Astrocyte (in vitro differentiated cells and primary cell): Measurements from ENCODE around the gene BORA. TPM values are rescaled to one million over a fixed set of nuclear protein-coding genes. Genes with fewer than 3 reads are reported as not detected.
"Not testable (repeated sequence)": the region's sequence is repeated elsewhere in the genome, so short reads cannot be mapped to it uniquely, and the experiment has no call there.

Source experiments
- DNase-seq: peaks from one replicate; pipeline ENCODE4 v3.0.0-alpha.2; 2010; ENCODE audit warnings: low read depth
- FAIRE-seq: peaks from 2 replicates; lab custom pipeline; 2011; peaks lifted over from hg19 to GRCh38; lab: Jason Lieb, UNC
- H2AFZ ChIP-seq: 2 replicates; pipeline ENCODE4 v1.6.0; 2012; ENCODE audit warnings: low read depth, low read length, inconsistent platforms
- H3K27ac ChIP-seq: 2 replicates; pipeline ENCODE4 v1.5.1; 2011; ENCODE audit warnings: low read depth, low read length, inconsistent platforms
- H3K27me3 ChIP-seq: 2 replicates; pipeline ENCODE4 v1.6.0; 2011; ENCODE audit warnings: low read length, inconsistent platforms; ENCODE audit not compliant: insufficient read depth
- H3K36me3 ChIP-seq: 2 replicates; pipeline ENCODE4 v1.5.1; 2011; ENCODE audit warnings: low read length, inconsistent platforms; ENCODE audit not compliant: insufficient read depth
- H3K4me1 ChIP-seq: 2 replicates; pipeline ENCODE4 v1.5.1; 2011; ENCODE audit warnings: low read length, inconsistent platforms; ENCODE audit not compliant: insufficient read depth
- H3K4me2 ChIP-seq: 2 replicates; pipeline ENCODE4 v1.6.0; 2012; ENCODE audit warnings: low read length, inconsistent platforms
- H3K4me3 ChIP-seq: 2 replicates; pipeline ENCODE4 v1.5.1; 2011; ENCODE audit warnings: low read depth, mild to moderate bottlenecking, low read length, inconsistent platforms; ENCODE audit not compliant: insufficient read depth
- H3K79me2 ChIP-seq: 2 replicates; pipeline ENCODE4 v1.6.0; 2012; ENCODE audit warnings: mild to moderate bottlenecking, low read length, inconsistent platforms; ENCODE audit not compliant: insufficient read depth
- H3K9ac ChIP-seq: 2 replicates; pipeline ENCODE4 v1.6.0; 2012; ENCODE audit warnings: mild to moderate bottlenecking, low read length, inconsistent platforms
- H3K9me3 ChIP-seq: 2 replicates; pipeline ENCODE4 v1.5.1; 2012; ENCODE audit warnings: low read depth, mild to moderate bottlenecking, low read length, inconsistent platforms; ENCODE audit not compliant: insufficient read depth
- H4K20me1 ChIP-seq: 2 replicates; pipeline ENCODE4 v1.6.0; 2012; ENCODE audit warnings: low read length, inconsistent platforms; ENCODE audit not compliant: insufficient read depth
- H3K27ac Mint-ChIP-seq: one replicate; pipeline ENCODE4 v1.8.0; 2021; ENCODE audit warnings: mild to moderate bottlenecking, mixed read lengths; ENCODE audit not compliant: unreplicated experiment
- H3K27me3 Mint-ChIP-seq: one replicate; pipeline ENCODE4 v1.8.0; 2021; ENCODE audit warnings: low read depth, mixed read lengths; ENCODE audit not compliant: unreplicated experiment
- H3K36me3 Mint-ChIP-seq: one replicate; pipeline ENCODE4 v1.8.0; 2021; ENCODE audit warnings: low read depth, mixed read lengths; ENCODE audit not compliant: unreplicated experiment
- H3K4me1 Mint-ChIP-seq: one replicate; pipeline ENCODE4 v1.8.0; 2021; ENCODE audit warnings: low read depth, mixed read lengths; ENCODE audit not compliant: unreplicated experiment
- H3K4me3 Mint-ChIP-seq: one replicate; pipeline ENCODE4 v1.8.0; 2021; ENCODE audit warnings: mild to moderate bottlenecking, moderate library complexity, mixed read lengths; ENCODE audit not compliant: unreplicated experiment
- H3K9me3 Mint-ChIP-seq: one replicate; pipeline ENCODE4 v1.8.0; 2021; ENCODE audit warnings: mild to moderate bottlenecking, mixed read lengths; ENCODE audit not compliant: unreplicated experiment
- EZH2 ChIP-seq: IDR thresholded peaks from 2 replicates; pipeline ENCODE4 v1.6.1; 2012; ENCODE audit warnings: mild to moderate bottlenecking, low read length, inconsistent platforms; ENCODE audit not compliant: insufficient read depth
- total RNA-seq: library from RNA; stranded (reverse); gene quantifications from 2 replicates; pipeline ENCODE4 v1.2.1, GENCODE V29; 2021
- TF ChIP-seq, protein P1 (sequence below): IDR thresholded peaks from 2 replicates; pipeline ENCODE4 v1.5.1; 2011; ENCODE audit warnings: low read depth, mild to moderate bottlenecking, inconsistent platforms, low read length, moderate library complexity; ENCODE audit not compliant: insufficient read depth

The BORA gene
- total RNA-seq, 1 donor from 2014 or later, result 4.8 TPM

DNA sequence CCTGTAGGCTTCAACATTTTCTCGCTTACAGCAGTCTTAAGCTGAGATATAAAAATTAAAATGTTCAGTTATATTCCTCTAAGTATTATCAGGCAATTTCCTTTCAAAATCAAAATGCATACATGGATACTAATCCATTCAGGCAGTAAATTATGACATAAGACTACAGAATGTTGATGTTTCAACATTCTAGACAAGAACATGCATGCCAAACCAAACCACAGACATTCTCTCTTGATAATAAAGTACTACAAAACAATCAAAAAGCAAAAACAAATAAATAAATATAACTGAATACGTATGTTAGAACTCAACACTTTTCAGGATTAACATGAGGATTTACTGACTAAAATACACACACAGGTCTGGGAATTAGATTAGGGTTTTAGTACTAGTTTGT, 46.3 kb downstream of the BORA start:
- no peak overlapping the region for H3K4me3 ChIP-seq
- H3K27ac ChIP-seq, result no peak overlapping the region
- no peaks in the 10 kb centered on the region for H3K4me1 ChIP-seq
- no peak overlapping the region for H2AFZ ChIP-seq
- peaks cover 2% of the 10 kb centered on the region for H3K36me3 Mint-ChIP-seq
- H3K4me3 Mint-ChIP-seq, result no peak overlapping the region
- no peaks in the 10 kb centered on the region for H3K9me3 Mint-ChIP-seq
- H3K27ac Mint-ChIP-seq, result no peak overlapping the region
- no peak overlapping the region for H3K4me2 ChIP-seq
- no peak for TF ChIP-seq EZH2
- TF ChIP-seq, protein P1, sequence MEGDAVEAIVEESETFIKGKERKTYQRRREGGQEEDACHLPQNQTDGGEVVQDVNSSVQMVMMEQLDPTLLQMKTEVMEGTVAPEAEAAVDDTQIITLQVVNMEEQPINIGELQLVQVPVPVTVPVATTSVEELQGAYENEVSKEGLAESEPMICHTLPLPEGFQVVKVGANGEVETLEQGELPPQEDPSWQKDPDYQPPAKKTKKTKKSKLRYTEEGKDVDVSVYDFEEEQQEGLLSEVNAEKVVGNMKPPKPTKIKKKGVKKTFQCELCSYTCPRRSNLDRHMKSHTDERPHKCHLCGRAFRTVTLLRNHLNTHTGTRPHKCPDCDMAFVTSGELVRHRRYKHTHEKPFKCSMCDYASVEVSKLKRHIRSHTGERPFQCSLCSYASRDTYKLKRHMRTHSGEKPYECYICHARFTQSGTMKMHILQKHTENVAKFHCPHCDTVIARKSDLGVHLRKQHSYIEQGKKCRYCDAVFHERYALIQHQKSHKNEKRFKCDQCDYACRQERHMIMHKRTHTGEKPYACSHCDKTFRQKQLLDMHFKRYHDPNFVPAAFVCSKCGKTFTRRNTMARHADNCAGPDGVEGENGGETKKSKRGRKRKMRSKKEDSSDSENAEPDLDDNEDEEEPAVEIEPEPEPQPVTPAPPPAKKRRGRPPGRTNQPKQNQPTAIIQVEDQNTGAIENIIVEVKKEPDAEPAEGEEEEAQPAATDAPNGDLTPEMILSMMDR, result no peak
- peaks cover under 1% of the 10 kb centered on the region for H3K4me1 Mint-ChIP-seq
- H3K79me2 ChIP-seq, result peaks cover 25% of the 10 kb centered on the region
- H3K27me3 Mint-ChIP-seq, result no peaks in the 10 kb centered on the region
- H3K9ac ChIP-seq, result no peak overlapping the region
- no peaks in the 10 kb centered on the region for H3K9me3 ChIP-seq
- no peaks in the 10 kb centered on the region for H3K27me3 ChIP-seq
- DNase-seq (peak; percentile 3), FAIRE-seq (no peak)
- peaks cover 24% of the 10 kb centered on the region for H4K20me1 ChIP-seq
- H3K36me3 ChIP-seq, result peaks cover 75% of the 10 kb centered on the region

DNA sequence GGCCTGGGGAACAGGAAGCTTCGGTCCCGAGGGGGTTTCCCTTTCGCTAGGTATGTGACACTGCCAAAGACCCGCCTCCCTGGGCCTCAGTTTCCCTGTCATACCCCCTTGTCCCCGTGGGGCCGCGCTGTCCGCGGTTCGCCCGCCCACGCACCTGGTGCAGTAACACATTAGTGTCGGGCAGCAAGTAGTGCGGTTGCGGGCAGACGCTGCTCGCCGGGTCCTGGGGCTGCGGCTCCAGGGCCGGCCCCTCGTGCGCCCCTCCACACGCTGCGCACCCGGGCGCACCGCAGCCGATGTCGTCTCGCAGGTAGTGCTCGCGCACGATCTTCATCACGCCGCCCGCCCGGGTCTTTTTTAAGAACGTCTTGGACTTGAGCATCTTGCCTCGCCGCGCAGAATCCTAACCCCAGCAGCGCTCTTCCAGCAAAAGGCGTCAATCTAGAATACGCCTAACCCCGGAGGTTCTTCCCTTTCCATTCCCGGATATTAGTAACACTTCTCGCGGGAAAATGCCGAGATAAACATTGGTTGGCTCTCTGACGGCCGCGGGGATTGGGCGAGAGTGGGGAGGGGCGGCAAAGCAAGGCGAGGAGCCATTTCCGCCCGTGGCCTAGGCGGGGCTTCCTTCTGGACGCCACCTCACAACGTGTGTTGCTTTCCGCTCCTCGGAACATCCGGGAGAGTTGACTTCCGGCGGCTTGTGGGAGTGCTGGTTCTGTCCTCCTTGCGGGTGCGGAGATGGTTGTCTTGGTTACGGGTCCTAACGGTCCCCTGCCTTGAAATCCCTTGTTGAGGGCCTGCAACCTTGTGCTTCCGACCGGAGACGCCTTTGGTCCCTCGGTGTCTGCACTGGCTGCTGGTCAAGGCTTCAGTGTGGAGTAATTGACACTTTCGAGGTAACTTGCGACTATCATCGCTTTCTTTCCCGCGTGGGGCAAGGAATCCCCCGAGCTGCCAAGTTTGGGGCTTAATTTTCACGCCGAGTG, 54.0 kb downstream of the BORA start, which contains the start of the genes DIS3 and PIBF1:
DIS3 (minus strand) TSS at position 450 of the 989 bp plus-strand sequence; CDS start at position 382, 68 bp downstream.
PIBF1 (plus strand) TSS at position 683 of the 989 bp plus-strand sequence. CDS start 1,337 bp downstream, outside the sequence.
- Histone ChIP-seq H3K4me2 (peak within 1 kb of the TSS; percentile 92), H3K4me1 (peaks cover 7% of the 10 kb centered on the region), H2AFZ (peak within 1 kb of the TSS; percentile 90), H3K4me3 (peak within 1 kb of the TSS; percentile 98), H3K27ac (peak within 1 kb of the TSS; percentile 84), H3K79me2 (peaks cover 96% of the 10 kb centered on the region), H3K9ac (peak within 1 kb of the TSS; percentile 93), H3K9me3 (no peaks in the 10 kb centered on the region), H4K20me1 (peaks cover 37% of the 10 kb centered on the region), H3K27me3 (no peaks in the 10 kb centered on the region), H3K36me3 (peaks cover 16% of the 10 kb centered on the region)
- TF ChIP-seq EZH2, result no peak
- Mint-ChIP-seq H3K36me3 (peaks cover 4% of the 10 kb centered on the region), H3K9me3 (no peaks in the 10 kb centered on the region), H3K4me3 (peak within 1 kb of the TSS; percentile 90), H3K27ac (peak within 1 kb of the TSS; percentile 97), H3K27me3 (no peaks in the 10 kb centered on the region), H3K4me1 (peaks cover 13% of the 10 kb centered on the region)
- peak; percentile 96 for FAIRE-seq
- DNase-seq, result peak; percentile 96

DNA sequence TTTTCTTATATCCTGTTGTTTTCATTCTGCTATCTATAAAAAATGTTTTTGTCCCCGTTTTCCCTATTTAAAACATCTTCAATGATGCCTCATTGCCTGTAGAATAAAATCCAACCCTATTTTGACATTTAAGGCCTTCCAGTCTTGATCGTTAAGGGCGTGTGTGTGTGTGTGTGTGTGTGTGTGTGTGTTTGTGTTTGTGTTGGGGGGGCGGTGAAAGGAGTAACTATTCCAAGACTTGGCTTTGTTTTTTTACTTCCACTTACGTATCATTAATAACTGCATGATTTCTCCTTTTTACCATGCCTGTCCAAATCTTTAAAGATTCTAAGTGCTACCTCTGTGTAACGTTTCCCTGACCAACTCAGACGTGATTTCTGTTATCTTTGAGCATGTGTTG, 55.0 kb downstream of the BORA start:
- H2AFZ ChIP-seq, result peak overlapping the region; percentile 90

DNA sequence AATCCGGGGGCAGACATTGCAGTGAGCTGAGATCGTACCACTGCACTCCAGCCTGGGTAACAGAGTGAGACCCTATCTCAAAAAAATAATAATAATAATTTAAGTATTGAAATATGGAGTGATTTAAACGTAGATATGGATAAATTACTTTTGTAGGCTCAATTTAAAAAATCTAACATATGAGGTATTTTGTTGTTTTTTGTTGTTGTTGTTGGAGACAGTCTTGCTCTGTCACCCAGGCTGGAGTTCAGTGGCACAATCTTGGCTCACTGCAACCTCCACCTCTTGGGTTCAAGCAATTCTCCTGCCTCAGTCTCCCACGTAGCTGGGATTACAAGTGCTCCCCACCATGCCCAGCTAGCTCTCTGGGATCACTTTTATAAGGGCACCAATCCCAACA, 57.0 kb downstream of the BORA start:
- not testable (repeated sequence) for FAIRE-seq

More for the DNA sequence above, 55.0 kb downstream of the BORA start:
- Histone ChIP-seq H3K36me3 (peaks cover 7% of the 10 kb centered on the region), H3K27me3 (no peaks in the 10 kb centered on the region), H3K79me2 (peaks cover 97% of the 10 kb centered on the region), H3K4me1 (peaks cover 7% of the 10 kb centered on the region), H3K4me3 (peak overlapping the region; percentile 98), H3K4me2 (peak overlapping the region; percentile 92), H3K9ac (peak overlapping the region; percentile 93), H3K9me3 (no peaks in the 10 kb centered on the region), H4K20me1 (peaks cover 34% of the 10 kb centered on the region), H3K27ac (peak overlapping the region; percentile 84)
- Mint-ChIP-seq H3K36me3 (peaks cover 4% of the 10 kb centered on the region), H3K4me3 (peak overlapping the region; percentile 90), H3K27me3 (no peaks in the 10 kb centered on the region), H3K4me1 (peaks cover 13% of the 10 kb centered on the region), H3K27ac (peak overlapping the region; percentile 47), H3K9me3 (no peaks in the 10 kb centered on the region)
- TF ChIP-seq, protein P1, result no peak
- TF ChIP-seq EZH2, result no peak
- peak; percentile 27 for DNase-seq
- FAIRE-seq, result no peak

More for the DNA sequence above, 57.0 kb downstream of the BORA start:
- not testable (repeated sequence) for H3K4me2 ChIP-seq, H3K4me1 ChIP-seq, DNase-seq, H3K9me3 ChIP-seq, H3K27ac ChIP-seq, H3K36me3 Mint-ChIP-seq, H3K9ac ChIP-seq, H3K27me3 Mint-ChIP-seq, H3K4me3 ChIP-seq, H3K9me3 Mint-ChIP-seq, H2AFZ ChIP-seq, H3K4me1 Mint-ChIP-seq, H3K36me3 ChIP-seq, H3K27me3 ChIP-seq, H3K4me3 Mint-ChIP-seq
- Histone ChIP-seq H4K20me1 (peaks cover 29% of the 10 kb centered on the region), H3K79me2 (peaks cover 96% of the 10 kb centered on the region)
- peak overlapping the region; percentile 7 for H3K27ac Mint-ChIP-seq
